Measurements from ENCODE around the gene TPPP.

The TPPP gene

DNA sequence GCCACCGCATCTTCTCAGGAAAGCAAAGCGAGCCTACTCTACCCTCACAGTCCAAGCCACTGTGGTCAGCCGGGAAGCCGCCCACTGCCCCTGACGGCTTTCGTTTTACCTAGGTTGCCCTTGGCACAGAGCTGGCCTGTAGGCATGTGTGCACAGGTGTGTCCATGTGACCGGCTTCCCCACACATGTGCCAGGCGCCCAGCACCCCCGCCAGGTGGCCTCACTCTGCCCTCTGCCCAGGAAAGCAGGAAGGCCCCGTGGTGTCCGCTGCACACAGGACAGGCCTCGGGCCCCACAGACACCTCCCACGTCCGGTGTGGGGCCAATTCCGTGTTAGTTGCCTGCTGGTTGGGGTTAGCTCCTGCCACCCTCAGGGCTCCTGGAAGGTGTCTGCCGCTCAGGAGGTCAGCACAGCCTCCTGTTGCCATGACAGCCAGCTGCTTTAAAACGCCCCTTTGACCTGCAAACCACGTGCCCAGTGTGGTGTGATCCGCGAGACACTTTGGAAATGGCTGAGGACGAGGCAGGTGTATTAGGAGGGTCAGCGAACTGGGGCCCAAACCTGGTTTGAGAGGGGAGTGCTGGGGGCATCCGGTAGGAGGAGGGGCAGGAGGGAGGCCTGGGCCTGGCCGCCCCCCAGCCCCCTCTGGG is 28.7 kb downstream of the TPPP start:
- DNase-seq: no peak

DNA sequence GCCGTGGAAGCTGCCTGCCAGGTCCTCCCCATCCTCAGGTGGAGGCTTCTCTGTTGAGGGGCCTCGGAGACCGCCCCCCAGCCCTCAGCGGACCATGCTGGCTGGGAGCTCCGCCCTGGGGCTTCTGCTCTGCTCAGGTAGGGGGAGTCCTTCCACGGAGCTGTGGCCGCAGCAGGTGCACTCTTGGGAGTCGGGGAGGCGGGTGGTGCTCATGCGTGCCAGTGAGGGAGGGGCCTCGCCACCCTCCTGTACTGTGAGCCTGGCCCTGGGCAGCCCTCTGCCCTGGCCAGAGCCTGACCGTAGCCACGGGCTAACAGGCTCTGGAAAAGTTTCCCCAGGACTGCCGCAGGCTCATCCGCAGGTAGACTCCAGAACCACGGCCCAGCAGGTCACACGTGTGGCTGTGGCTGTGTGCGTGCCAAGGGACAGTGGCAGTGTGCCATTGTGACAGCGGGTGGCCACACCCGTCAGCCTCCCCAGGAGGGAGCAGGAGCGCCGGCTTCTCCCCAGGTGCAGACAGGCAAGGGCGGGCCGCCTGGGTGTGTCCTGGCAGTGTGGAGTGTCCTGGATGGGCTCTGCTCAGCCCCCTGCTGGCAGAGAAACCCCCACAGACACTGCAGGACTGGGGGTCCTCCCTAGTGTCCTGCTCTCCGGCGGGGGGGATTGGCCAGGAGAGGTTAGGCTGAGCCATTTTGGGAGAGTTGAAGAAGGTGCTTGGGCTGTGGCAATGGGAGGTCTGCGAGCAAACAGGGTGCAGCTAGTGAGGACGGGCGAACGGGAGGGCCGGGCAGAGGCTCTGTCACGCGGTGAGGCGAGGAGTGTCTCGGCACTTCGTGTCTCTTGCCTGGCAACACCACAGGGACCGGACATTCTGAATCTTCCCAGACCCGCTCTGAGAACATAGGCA is 29.5 kb downstream of the TPPP start:
- no peak for DNase-seq

DNA sequence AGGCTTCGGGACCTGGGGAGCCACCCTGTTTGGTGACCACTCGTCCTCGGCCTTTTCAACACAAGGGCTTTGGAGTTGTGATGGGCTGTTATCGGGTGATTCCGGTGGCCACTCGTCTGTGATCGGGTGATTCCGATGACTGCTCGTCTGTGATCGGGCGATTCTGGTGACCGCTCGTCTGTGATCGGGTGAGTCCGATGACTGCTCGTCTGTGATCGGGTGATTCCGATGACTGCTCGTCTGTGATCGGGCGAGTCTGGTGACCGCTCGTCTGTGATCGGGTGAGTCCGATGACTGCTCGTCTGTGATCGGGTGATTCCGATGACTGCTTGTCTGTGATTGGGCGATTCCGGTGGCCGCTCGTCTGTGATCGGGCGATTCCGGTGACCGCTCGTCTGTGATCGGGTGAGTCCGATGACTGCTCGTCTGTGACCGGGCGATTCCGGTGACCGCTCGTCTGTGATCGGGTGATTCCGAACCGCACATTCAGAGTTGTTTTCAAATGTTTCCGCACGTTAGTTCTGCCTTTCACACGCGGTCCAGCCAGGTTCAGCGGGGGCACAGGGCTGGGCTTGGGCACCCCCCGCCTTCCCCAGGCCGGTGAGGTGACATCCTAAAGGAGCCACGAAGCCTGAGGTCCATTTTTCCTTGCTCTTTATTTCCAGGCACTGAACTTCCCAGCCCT is 30.3 kb downstream of the TPPP start:
- no peak for DNase-seq

DNA sequence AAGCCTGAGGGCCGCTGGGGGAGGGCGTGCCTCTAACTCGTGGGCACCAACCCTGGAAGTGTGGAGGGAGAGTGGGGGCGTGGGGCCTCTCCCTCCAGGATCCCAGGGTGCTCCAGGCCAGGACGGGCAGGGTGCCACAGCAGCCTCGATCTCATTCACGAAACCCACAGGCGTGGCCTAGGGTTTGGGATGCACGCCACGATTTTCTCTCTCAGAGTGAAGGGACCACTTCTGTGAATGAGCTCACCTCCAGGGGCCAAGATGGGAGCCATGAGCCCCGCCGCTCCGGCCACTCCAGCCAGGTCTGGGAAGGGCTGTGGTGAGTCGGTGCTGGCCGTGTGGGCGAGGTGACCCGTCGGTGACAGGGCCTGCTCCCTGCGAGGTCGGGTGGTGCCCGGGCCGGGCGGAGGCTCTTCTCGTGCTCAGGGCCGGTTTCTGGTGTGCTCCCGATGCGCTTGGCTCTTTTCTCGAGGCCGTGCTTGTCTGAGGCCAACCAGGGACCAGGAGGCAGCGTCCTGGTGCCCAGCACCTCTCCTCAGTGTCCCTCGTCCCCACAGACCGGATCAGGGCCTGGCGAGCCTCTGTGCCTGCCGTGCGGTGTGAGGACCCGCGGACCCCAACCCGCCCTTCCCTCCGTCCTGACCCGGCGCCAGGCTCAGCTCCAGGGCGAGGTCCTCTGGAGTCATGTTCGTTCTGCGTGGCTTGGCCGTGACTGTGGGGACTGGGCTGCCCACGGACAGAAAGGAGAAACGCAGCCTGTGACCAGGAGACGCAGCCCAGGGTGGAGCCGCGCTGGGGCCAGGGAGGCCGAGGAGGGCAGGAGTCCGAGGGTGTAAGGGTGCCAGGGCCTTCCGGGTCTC is 31.0 kb downstream of the TPPP start:
- no peak for DNase-seq

DNA sequence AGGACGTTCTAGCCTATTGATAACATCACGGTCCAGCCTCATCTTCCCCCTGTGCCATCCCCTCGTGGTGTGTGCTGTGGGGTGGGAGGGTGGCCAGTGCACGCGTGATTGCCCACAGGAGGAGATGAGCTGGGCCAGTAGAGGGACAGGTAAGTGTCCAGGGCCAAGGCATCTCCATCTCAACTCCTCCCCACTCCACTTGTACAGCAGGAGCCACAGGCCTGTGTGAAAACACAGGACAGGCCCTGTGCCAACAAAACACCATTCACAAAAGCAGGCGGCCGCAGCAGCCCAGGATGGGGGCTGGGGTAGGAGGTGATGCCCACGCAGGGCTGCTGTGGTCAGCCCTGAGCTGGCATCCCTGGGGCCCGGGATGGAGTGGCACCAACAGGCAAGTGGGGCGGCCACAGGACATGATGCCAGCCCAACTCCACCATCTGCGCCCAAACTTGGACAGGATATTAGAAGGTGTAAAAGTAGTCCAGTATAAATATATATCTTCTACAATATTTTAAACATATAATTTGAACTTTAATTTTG is 32.6 kb downstream of the TPPP start:
- DNase-seq: no peak

DNA sequence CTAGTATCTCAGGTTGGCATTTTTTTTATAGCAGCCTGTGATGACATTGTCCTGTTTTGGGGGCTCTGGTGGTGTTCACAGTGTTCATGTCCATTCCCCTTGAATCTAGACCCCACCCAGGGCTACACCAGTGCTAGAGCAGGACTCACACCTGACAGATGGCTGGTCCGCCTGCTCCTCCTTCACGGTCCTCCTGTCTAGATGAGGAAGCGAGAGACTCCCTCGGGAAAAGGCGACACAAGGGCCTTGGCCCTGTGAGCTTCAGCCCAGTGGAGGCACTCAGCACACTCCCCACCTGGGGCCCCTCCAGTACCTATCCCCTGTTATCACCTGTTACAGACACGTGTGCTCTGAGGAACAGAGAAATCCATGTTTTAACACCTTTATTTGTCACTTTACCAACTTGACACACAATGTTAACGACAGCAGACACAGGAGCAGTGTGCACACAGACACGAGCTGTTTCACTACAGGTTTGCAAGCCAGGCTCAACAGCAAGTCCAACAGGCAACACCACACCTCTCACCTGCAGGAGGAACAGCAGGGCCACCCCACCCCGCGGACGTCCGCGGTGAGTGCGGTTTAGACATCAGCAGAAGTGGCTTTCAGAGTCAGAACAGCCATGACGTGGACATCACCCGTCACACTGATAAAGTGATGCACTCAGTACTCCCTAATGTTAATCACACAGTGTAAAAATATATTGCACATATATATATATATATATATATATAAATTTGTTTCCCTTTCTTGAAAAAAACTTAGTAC is 33.5 kb downstream of the TPPP start:
- DNase-seq: no peak

DNA sequence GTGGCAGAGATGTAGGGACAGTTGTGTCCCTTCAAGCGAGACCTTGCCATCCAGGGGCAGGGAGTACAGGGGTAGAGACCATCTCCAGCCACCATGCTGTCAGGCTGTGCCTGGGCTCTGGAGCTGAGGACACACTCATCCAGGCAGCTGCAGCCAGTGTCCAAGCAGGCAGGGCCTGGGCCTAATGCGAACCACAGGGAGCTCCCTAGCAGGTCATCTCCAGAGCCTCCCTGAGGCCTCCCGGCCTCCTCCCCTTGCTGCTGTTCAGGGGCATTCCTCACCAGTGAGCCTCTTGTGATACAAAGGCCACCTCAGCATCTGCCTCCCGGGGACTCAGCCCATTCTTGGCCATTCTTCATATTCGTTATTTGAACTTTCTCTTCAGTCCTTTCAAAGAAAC is 35.0 kb downstream of the TPPP start:
- DNase-seq: no peak

DNA sequence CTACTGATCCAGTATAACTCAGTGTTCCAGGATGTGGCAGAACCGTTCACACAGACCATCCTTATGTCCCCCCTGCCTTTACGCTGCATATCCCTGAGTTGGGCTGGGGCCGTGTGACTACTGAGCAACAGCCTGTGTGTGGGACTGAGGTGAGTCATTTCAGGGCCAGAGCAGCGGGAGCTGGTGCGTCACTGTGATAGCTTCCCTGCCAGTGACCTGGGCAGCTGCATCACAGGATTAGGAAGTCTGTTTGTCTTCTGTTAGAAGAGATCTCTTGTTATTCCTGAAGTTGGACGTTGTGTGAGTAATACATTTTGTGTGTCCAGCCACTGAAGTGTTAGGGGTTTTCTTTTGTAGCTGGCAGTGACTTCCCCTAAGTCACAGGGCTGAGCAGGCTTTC is 35.6 kb downstream of the TPPP start:
- DNase-seq: no peak

DNA sequence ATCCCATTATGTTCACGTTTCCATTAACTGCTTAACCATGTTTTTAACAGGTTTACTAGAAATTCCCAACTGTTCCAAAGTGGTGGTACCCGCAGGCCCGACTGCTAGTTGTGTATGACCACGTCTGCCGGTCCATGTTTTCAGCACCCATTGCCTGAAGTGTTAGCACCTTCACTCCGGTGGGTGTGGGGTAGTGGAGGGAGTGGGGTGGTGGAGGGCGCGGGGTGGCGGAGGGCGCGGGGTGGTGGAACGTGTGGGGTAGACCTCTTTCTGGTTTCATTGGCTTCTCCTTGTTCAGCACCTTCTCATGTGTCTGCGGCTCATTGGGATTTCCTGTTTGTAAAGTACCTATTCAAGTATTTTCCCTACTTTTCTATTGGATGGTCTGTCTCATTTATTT is 37.7 kb downstream of the TPPP start:
- DNase-seq: no peak

DNA sequence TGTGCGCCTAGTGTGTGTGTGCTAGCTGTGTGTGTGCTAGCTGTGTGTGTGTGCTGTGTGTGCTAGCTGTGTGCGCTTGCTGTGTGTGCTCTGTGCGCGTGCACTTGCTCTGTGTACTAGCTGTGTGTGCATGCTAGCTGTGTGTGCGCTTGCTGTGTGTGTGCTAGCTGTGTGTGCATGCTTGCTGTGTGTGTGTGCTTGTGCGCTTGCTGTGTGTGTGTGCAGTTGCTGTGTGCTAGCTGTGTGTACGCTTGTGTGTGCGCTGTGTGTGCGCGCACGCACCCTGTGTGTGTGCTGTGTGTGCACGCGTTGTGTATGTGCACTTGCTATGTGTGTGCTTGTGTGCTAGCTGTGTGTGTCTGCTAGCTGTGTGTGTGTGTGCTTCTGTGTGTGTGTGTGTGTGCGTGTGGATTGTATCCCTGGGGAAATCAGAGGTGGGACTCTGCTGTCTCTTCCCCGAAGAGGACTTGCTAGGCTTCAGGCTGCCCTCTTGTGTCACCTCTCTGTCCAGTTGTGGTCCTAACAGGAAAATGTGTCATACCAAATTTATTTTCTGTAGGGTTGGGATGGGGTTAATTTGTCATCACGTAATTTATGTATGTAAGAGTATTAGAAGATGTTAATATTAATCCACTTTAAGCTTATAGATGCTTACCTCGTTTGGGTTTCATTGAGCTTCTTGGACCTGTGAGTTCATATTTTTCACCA is 38.9 kb downstream of the TPPP start:
- no peak for DNase-seq

DNA sequence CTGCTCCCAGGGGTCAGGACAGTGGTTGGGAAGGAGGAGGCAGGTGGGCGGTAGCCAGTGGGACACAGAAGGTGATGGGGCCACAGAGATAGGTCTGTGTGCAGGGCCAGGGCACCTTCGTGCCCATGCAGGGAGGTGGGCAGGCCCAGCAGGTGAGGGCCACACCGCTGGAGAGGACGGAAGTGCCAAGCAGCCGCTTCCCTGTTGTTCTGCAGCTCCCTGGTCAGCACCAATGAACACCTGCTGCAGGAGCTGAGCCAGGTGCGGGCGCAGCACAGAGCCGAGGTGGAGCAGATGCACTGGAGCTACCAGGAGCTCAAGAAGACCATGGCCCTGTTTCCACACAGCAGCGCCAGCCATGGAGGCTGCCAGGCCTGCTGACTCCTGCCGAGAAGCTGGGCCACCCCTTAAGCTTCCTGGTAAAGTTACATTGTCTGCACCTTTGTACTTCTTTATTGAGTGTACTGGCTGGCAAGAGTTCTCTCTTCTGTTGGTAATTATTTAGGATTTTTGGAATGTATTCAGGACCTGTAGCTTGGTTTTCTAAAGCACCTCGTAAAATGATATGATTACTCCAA is 40.3 kb downstream of the TPPP start:
- peak; percentile 97 for DNase-seq

DNA sequence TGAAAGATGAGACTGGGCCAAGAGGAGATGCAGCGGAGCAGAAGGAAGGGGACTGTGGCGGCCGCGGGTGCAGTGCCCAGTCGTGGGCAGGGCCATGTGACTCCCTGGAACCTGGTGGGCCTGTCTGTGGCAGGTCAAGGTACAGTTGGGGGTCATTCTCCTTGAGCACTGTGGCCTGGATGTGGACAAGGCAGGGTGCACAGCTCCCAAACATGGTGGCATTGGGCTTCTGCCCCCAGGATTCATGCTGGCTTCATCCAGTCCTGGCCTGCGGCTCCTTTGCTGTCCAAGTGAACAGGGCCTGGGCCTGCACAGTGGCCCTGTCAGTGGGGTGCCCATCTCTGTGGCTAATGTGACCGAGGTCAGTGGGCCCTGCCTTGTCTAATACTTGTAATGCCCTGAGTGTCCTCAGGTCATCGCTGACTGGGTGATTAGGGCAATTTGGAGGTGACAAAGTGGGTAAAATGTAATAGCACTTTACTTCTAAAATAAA is 41.1 kb downstream of the TPPP start:
- no peak for DNase-seq

DNA sequence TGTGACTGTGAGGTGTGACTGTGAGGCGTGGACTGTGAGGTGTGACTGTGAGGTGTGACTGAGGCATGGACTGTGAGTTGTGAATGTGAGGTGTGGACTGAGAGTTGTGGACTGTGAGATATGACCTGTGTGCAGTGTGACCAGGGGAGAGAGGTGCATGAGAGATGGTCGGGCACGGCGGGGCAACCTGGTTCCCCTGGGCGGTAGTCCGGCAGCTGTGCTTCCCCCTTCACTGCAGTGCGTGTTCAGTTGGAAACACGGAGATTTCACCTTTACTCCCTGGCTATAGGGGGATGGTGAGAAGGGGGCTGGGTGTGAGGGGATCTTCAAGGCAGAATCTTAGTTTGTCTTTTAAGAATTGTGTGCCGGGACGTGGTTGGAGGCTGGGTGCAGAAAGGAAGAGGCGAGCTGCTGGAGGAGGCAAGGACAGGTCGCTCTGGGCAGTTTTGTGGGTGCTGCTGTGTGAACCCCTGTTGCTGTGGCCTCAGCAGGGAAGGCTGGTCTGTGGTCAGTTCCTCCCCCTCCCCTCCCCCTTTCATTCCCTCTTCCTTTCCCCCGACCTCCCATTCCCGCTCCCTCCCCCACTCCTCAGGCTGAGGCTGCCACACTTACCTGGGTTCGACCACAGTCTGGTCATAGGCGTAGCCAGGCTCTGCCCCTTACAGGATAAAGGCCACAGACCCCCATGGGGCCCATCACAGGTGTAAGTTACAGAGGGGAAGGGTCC is 41.7 kb downstream of the TPPP start:
- DNase-seq: no peak

DNA sequence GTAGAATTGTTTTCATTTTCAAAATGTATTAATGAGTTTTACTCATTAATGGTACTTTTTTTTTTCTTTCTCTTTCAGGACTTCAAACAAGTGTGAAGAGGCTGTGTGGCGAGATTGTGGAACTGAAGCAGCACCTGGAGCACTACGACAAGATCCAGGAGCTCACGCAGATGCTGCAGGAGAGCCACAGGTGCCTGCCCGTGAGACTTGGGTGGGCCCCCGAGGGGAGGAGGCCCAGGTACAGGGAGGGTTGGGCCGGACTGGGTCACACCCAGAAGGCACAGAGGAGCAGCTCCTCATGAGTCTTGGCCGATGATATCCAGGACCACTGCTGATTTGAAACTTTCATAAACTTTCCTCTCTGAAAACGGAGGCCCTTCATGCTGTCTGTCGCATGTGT is 45.4 kb downstream of the TPPP start:
- no peak for DNase-seq

DNA sequence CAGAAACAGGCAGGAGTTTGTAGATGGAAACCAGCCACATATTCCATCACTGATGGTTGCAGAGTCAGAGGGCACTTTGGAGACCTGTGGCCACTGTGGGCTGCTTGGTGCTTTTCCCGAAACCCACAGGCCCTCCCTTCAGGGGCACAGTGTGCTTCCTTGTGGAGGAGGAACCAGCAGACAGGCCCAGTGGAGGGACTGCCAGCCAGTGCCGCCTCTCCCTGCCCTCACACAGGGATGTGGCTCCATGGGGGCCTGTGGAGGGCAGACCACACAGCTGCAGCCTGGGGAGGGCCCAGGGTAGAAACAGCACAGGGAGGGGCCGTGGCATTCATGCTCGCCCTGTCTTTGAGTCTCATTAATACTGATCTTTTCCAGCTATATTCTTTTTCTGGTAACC is 45.8 kb downstream of the TPPP start:
- no peak for DNase-seq

DNA sequence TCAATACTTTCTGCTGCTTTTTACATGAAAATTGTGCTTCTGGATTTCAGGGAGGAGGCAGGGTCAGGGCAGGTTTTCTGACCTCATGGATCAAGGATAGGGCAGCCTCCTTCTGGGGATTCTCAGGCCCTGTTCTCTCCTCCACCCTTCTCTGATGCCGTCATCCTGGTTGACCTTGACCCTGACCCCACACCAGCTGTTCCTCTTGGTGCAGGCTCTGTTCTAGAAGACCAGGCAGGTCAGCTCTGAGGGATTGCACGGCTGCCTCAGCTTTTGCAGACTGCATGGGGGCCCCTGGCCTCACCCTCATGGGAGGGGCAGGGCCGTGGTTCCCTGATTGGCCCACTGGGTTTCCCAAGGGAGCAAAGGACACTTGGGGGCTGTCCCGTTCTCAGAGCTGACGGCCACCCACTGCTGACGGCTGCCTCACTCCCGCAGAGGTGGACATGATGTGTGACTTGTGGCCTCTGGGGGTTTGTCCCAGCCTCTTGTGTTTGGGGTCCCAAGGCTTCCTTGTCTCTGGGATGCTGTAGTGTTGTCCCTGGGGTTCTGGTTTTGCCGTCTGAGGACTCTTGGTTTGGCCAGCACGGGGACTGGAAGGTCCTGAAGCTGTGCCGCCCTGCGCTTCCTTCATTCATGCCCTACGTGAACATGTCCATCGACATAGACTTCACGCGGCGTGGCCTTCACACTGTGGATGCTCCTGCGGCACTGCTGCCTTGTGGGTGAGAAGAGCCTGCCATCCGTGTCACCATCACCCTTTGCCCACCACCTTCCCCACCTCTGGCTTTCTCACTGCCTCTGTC is 46.6 kb downstream of the TPPP start:
- no peak for DNase-seq

DNA sequence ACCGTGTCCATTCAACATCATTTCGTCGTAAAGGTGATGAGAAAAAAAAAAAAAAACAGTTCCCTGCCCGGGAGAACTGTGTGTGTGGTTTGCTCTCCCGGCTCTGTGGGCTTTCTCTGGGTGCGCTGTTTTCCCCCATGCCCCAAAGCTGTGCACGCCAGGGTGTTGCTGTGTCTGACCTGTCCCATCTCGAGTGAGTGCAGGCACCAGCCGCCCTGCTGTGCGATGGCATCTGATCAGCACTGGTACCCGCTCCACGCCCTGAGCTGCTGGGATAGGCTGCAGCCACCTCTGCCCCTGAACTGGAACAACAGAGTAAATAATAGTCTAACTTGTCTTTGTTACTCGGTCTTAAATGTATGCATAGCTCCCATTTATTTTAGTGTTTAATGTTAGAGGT is 47.7 kb downstream of the TPPP start:
- DNase-seq: no peak

DNA sequence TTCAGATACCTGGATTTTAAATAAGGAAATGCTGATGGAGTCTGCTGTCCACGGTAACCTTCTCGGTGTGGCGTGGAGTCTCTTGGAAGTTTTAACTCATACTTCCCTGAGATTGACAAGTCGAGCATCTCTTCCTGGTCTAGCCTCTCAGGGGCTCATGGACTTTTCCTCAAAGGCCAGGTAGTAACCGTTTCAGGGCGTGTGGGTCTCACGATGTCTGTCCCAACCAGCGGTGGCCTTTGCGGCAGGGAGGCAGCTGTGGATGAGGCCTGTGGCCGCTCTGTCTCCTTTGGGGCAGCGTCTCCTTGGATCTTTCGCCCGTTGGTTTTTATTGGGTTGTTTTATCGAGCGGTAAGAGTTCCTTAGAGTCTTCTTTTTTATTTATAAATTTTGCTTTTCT is 48.2 kb downstream of the TPPP start:
- DNase-seq: no peak

DNA sequence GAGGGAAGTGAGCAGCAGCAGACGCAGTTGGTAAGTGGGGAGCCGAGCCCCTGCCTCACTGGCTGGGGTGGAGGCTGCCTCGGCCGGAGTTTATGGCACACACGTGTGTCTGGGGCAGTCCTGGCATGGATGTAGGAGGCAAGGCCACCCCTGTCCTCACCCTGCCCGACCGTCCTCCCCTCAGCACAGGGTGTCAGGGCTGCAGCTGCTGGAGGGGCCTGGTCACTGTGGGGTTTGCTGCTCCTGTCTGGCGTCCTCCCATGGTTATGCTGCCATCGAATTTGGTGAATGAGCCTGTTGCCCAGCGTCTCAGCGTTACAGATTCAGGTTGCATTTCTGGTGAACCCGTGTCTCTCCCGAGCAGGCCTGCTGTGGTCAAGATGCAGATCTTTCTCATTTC is 48.6 kb downstream of the TPPP start:
- DNase-seq: no peak

Measured in NCI-H510A (cell line).